ENCODE results near the gene RNASEL.

GRCh38 chr1:182563095-182563494 is 26.0 kb downstream of the RNASEL start:
- no peak for TF ChIP-seq CTCF (conservative IDR thresholded peaks at IDR 0.05)
- no peak for TF ChIP-seq ZFX (IDR thresholded peaks at IDR 0.05)

Data from C4-2B (cell line).